Measurements from ENCODE around the gene SHH. TPM values are rescaled to one million over a fixed set of nuclear protein-coding genes. Genes with fewer than 3 reads are reported as not detected.

The SHH gene
- total RNA-seq, 1 experiment from 2014 or later = 4.7 TPM

GRCh38 chr7:155763691-155764437, 48.4 kb downstream of the SHH start:
- H3K4me3 ChIP-seq (ENCODE audit: low read depth, low read length) = no peak overlapping the region
- peaks cover 67% of the 10 kb centered on the region for H3K36me3 Mint-ChIP-seq (ENCODE audit: insufficient read depth, unreplicated experiment)
- no peaks in the 10 kb centered on the region for H3K27me3 Mint-ChIP-seq (ENCODE audit: insufficient read depth, unreplicated experiment)
- no peaks in the 10 kb centered on the region for H3K9me3 Mint-ChIP-seq (ENCODE audit: unreplicated experiment)
- ChIA-PET POLR2A (no interaction called here), CTCF (no interaction called here)
- BruUV-seq (replicated peaks) = no TSS peak
- DNase-seq = no peak
- intact Hi-C loops (cut with micrococcal nuclease; ENCODE audit: unreplicated experiment) = no loop called here
- peak overlapping the region; percentile 13 for H3K27ac Mint-ChIP-seq (ENCODE audit: unreplicated experiment)
- no peak overlapping the region for H3K4me3 Mint-ChIP-seq (ENCODE audit: unreplicated experiment)
- H3K4me1 ChIP-seq = no peaks in the 10 kb centered on the region
- H3K27me3 ChIP-seq (replicated peaks; ENCODE audit: control insufficient read depth, insufficient read depth, low read length) = no peaks in the 10 kb centered on the region
- no peaks in the 10 kb centered on the region for H3K9me3 ChIP-seq
- no peak for TF ChIP-seq CTCF (IDR thresholded peaks at IDR 0.05; ENCODE audit: insufficient read depth in 1 of 2, low read depth in 1 of 2, low read length in 1 of 2, severe bottlenecking in 1 of 2, unreplicated experiment in 1 of 2)
- peaks cover 3% of the 10 kb centered on the region for H3K36me3 ChIP-seq (ENCODE audit: control insufficient read depth, insufficient read depth, low read length)
- peaks cover 6% of the 10 kb centered on the region for H3K4me1 Mint-ChIP-seq (ENCODE audit: low read depth, unreplicated experiment)

- BruUV-seq (replicated peaks) = no TSS peak
- H3K27me3 ChIP-seq (replicated peaks; ENCODE audit: control insufficient read depth, insufficient read depth, low read length) = no peaks in the 10 kb centered on the region
- peak overlapping the region; percentile 13 for H3K27ac Mint-ChIP-seq (ENCODE audit: unreplicated experiment)
Observed at GRCh38 chr7:155763122-155763521, 49.1 kb downstream of the SHH start.

GRCh38 chr7:155762655-155763054, 49.6 kb downstream of the SHH start:
- ChIA-PET CTCF (no interaction called here), POLR2A (no interaction called here)
- intact Hi-C loops (cut with micrococcal nuclease; ENCODE audit: unreplicated experiment) = no loop called here
- no TSS peak for BruUV-seq (replicated peaks)
- Mint-ChIP-seq H3K27me3 (ENCODE audit: insufficient read depth, unreplicated experiment) (no peaks in the 10 kb centered on the region), H3K4me3 (ENCODE audit: unreplicated experiment) (no peak overlapping the region), H3K36me3 (ENCODE audit: insufficient read depth, unreplicated experiment) (peaks cover 66% of the 10 kb centered on the region), H3K27ac (ENCODE audit: unreplicated experiment) (peak overlapping the region; percentile 13), H3K9me3 (ENCODE audit: unreplicated experiment) (no peaks in the 10 kb centered on the region), H3K4me1 (ENCODE audit: low read depth, unreplicated experiment) (peaks cover 6% of the 10 kb centered on the region)
- Histone ChIP-seq H3K36me3 (ENCODE audit: control insufficient read depth, insufficient read depth, low read length) (peaks cover 2% of the 10 kb centered on the region), H3K4me3 (ENCODE audit: low read depth, low read length) (no peak overlapping the region), H3K27me3 (replicated peaks; ENCODE audit: control insufficient read depth, insufficient read depth, low read length) (no peaks in the 10 kb centered on the region), H3K4me1 (no peaks in the 10 kb centered on the region), H3K9me3 (no peaks in the 10 kb centered on the region)
- no peak for TF ChIP-seq CTCF (IDR thresholded peaks at IDR 0.05; ENCODE audit: insufficient read depth in 1 of 2, low read depth in 1 of 2, low read length in 1 of 2, severe bottlenecking in 1 of 2, unreplicated experiment in 1 of 2)
- DNase-seq = no peak

More at GRCh38 chr7:155763122-155763521, 49.1 kb downstream of the SHH start:
- Mint-ChIP-seq H3K4me1 (ENCODE audit: low read depth, unreplicated experiment) (peaks cover 6% of the 10 kb centered on the region), H3K4me3 (ENCODE audit: unreplicated experiment) (no peak overlapping the region), H3K9me3 (ENCODE audit: unreplicated experiment) (no peaks in the 10 kb centered on the region), H3K27me3 (ENCODE audit: insufficient read depth, unreplicated experiment) (no peaks in the 10 kb centered on the region), H3K36me3 (ENCODE audit: insufficient read depth, unreplicated experiment) (peaks cover 67% of the 10 kb centered on the region)
- Histone ChIP-seq H3K4me1 (no peaks in the 10 kb centered on the region), H3K9me3 (no peaks in the 10 kb centered on the region), H3K4me3 (ENCODE audit: low read depth, low read length) (no peak overlapping the region), H3K36me3 (ENCODE audit: control insufficient read depth, insufficient read depth, low read length) (peaks cover 3% of the 10 kb centered on the region)
- intact Hi-C loops (cut with micrococcal nuclease; ENCODE audit: unreplicated experiment) = no loop called here
- no peak for TF ChIP-seq CTCF (IDR thresholded peaks at IDR 0.05; ENCODE audit: insufficient read depth in 1 of 2, low read depth in 1 of 2, low read length in 1 of 2, severe bottlenecking in 1 of 2, unreplicated experiment in 1 of 2)
- POLR2A ChIA-PET = no interaction called here
- DNase-seq = no peak
- CTCF ChIA-PET = no interaction called here
